Measurements from ENCODE around the gene CAMK2D.

DNA sequence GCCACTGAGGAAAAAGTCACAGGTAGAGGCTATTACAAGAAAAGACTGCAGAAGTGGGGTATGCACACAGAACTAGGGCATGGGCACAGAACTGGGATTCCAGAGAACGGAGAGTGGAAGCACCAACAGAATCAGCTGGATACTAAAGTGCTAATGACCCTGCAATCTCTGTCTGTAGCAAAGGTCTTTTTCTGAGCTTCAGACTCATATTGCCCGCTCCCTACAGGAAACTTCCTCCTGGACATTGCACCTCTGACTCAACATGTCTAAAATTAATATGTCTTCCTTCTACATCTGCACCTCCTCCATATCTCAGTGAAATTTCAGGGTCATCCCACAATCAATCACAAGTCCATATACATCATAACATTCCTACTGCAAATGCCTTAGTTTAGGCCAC, 5.3 kb upstream of the CAMK2D start:
- TF ChIP-seq, protein P1, sequence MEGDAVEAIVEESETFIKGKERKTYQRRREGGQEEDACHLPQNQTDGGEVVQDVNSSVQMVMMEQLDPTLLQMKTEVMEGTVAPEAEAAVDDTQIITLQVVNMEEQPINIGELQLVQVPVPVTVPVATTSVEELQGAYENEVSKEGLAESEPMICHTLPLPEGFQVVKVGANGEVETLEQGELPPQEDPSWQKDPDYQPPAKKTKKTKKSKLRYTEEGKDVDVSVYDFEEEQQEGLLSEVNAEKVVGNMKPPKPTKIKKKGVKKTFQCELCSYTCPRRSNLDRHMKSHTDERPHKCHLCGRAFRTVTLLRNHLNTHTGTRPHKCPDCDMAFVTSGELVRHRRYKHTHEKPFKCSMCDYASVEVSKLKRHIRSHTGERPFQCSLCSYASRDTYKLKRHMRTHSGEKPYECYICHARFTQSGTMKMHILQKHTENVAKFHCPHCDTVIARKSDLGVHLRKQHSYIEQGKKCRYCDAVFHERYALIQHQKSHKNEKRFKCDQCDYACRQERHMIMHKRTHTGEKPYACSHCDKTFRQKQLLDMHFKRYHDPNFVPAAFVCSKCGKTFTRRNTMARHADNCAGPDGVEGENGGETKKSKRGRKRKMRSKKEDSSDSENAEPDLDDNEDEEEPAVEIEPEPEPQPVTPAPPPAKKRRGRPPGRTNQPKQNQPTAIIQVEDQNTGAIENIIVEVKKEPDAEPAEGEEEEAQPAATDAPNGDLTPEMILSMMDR (IDR thresholded peaks at IDR 0.05; ENCODE audit: low read depth, low read length, missing input control) = no peak
- TF ChIP-seq JUND (IDR thresholded peaks at IDR 0.05) (no peak), GABPA (IDR thresholded peaks at IDR 0.05 in 1 of 2, conservative IDR thresholded peaks at IDR 0.05 in 1 of 2) (no peak), REST (IDR thresholded peaks at IDR 0.05) (no peak), RAD21 (IDR thresholded peaks at IDR 0.05) (no peak), HNF4G (IDR thresholded peaks at IDR 0.05) (no peak), EGR1 (IDR thresholded peaks at IDR 0.05; ENCODE audit: low read depth in 2 of 2) (no peak)
